K562 (cell line): Measurements from ENCODE around the gene SGMS1. TPM values are rescaled to one million over a fixed set of nuclear protein-coding genes. Genes with fewer than 3 reads are reported as not detected.

Experiments used
- CHD2 ChIP-seq: IDR thresholded peaks from 2 replicates; pipeline ENCODE4 v1.6.1; 2011; ENCODE audit warnings: low read depth, low read length
- CSDE1 ChIP-seq, 2 experiments: fragments of 450-650 bp; IDR thresholded peaks; 2 replicates each; pipeline ENCODE4 v1.6.1; 2016; ENCODE audit warnings: mild to moderate bottlenecking in 1 of 2
- CUX1 ChIP-seq: fragments of 200-800 bp; sonication (Bioruptor generic); IDR thresholded peaks from 2 replicates; pipeline ENCODE4 v1.6.1; 2016; ENCODE audit warnings: missing genetic modification characterization, missing compliant biosample characterization
- DACH1 ChIP-seq: fragments of 450-650 bp; IDR thresholded peaks from 2 replicates; pipeline ENCODE4 v1.6.1; 2018; ENCODE audit not compliant: partially characterized antibody
- ERF ChIP-seq: fragments of 450-650 bp; formaldehyde crosslinking; IDR thresholded peaks from 2 replicates; pipeline ENCODE4 v1.4.0; 2020; ENCODE audit warnings: mild to moderate bottlenecking, mixed read lengths
- FOSL1 ChIP-seq: fragments of 200-800 bp; sonication (Bioruptor generic); conservative IDR thresholded peaks from 2 replicates; pipeline ENCODE4 v1.6.1; 2016; ENCODE audit warnings: missing genetic modification characterization, missing compliant biosample characterization
- FOXA3 ChIP-seq, 2 experiments: fragments of 450-650 bp in 1 of 2; sonication (generic) in 1 of 2; formaldehyde crosslinking; IDR thresholded peaks in 1 of 2; conservative IDR thresholded peaks in 1 of 2; 2 replicates each; pipeline versions ENCODE4 v1.4.0 to v1.8.0; 2020 to 2022; ENCODE audit warnings: mild to moderate bottlenecking in 2 of 2, missing genetic modification reagents in 1 of 2
- HNRNPH1 ChIP-seq: fragments of 200-400 bp; formaldehyde crosslinking; optimal IDR thresholded peaks from 2 replicates; pipeline ENCODE3; 2017; ENCODE audit warnings: low read depth, mild to moderate bottlenecking, low read length, moderate library complexity
- HNRNPLL ChIP-seq: fragments of 200-400 bp; formaldehyde crosslinking; IDR thresholded peaks from 2 replicates; pipeline ENCODE4 v1.6.1; 2017; ENCODE audit warnings: low read length, low read depth, mild to moderate bottlenecking; ENCODE audit not compliant: poor library complexity, severe bottlenecking
- KAT2B ChIP-seq: IDR thresholded peaks from one replicate; pipeline ENCODE4 v1.6.1; 2012; ENCODE audit warnings: low read depth, mild to moderate bottlenecking, control low read depth, inconsistent platforms, low read length, moderate library complexity
- KHSRP ChIP-seq: fragments of 450-650 bp; IDR thresholded peaks from 2 replicates; pipeline ENCODE4 v1.6.1; 2017
- MCM2 ChIP-seq: fragments of 450-650 bp; IDR thresholded peaks from 2 replicates; pipeline ENCODE4 v1.6.1; 2017; ENCODE audit warnings: low read depth, mild to moderate bottlenecking
- NFIC ChIP-seq: fragments of 450-650 bp; IDR thresholded peaks from 2 replicates; pipeline ENCODE4 v1.6.1; 2017; ENCODE audit warnings: mild to moderate bottlenecking, inconsistent platforms
- RBM17 ChIP-seq: fragments of 200-400 bp; formaldehyde crosslinking; IDR thresholded peaks from 2 replicates; pipeline ENCODE4 v1.6.1; 2017; ENCODE audit warnings: low read depth, mild to moderate bottlenecking, low read length, borderline replicate concordance
- TCF7 ChIP-seq: sonication (generic); IDR thresholded peaks from 2 replicates; pipeline ENCODE4 v1.6.1; 2016; ENCODE audit warnings: antibody characterized with exemption, borderline replicate concordance
- ZNF140 ChIP-seq: fragments of 250-450 bp; sonication (Bioruptor Pico); IDR thresholded peaks from 2 replicates; pipeline ENCODE4 v1.8.0; 2021; ENCODE audit warnings: moderate library complexity, mild to moderate bottlenecking, inconsistent platforms
- ZNF197 ChIP-seq: fragments of 200-800 bp; sonication (Bioruptor generic); IDR thresholded peaks from 2 replicates; pipeline ENCODE4 v1.6.1; 2016; ENCODE audit warnings: low read depth, missing genetic modification characterization, missing compliant biosample characterization
- ZNF217 ChIP-seq: sonication (generic); formaldehyde crosslinking; IDR thresholded peaks from 2 replicates; pipeline ENCODE4 v1.8.0; 2022; ENCODE audit warnings: mild to moderate bottlenecking, missing genetic modification reagents
- polyA plus RNA-seq, 8 experiments: library from polyadenylated mRNA; depleted of rRNA in 4 of 8; stranded (reverse) in 5 of 8; unstranded in 3 of 8; fragments of >200 nt; fragmentation: Nextera tagmentation in 2 of 8; fragmentation: Illumina TruSeq in 1 of 8; extraction: Ambion mirVana in 2 of 8; extraction: Trizol in 1 of 8; gene quantifications; 2 replicates each; pipeline versions ENCODE4 v1.2.1 to v1.2.3, GENCODE V29; 2011 to 2014; ENCODE audit warnings: inconsistent platforms in 1 of 8, missing spikeins in 1 of 8
- total RNA-seq, 7 experiments: library from RNA; depleted of rRNA in 6 of 7; stranded (reverse); fragments of >200 nt in 6 of 7; fragmentation: Illumina TruSeq in 2 of 7; extraction: Trizol in 2 of 7; gene quantifications; 2 replicates each; pipeline versions ENCODE4 v1.2.1 to v1.2.3, GENCODE V29; 2011 to 2021; ENCODE audit warnings: low replicate concordance in 1 of 7
- TF ChIP-seq, protein P1 (sequence below): sonication (generic); formaldehyde crosslinking; IDR thresholded peaks from 2 replicates; pipeline ENCODE4 v1.8.0; 2022; ENCODE audit warnings: mild to moderate bottlenecking, missing genetic modification reagents, borderline replicate concordance
- TF ChIP-seq, protein P2 (sequence below): fragments of 450-650 bp; conservative IDR thresholded peaks from 2 replicates; pipeline ENCODE4 v1.6.1; 2016; ENCODE audit warnings: missing genetic modification characterization, low read depth, mild to moderate bottlenecking, control low read depth, missing compliant biosample characterization

SGMS1 gene
- total and polyA plus RNA-seq, 9 of the 15 experiments (the other 6 are each of a cell fraction or from before 2014, with no cell fraction given), result 22.6 to 232 (median 82.2) TPM

DNA sequence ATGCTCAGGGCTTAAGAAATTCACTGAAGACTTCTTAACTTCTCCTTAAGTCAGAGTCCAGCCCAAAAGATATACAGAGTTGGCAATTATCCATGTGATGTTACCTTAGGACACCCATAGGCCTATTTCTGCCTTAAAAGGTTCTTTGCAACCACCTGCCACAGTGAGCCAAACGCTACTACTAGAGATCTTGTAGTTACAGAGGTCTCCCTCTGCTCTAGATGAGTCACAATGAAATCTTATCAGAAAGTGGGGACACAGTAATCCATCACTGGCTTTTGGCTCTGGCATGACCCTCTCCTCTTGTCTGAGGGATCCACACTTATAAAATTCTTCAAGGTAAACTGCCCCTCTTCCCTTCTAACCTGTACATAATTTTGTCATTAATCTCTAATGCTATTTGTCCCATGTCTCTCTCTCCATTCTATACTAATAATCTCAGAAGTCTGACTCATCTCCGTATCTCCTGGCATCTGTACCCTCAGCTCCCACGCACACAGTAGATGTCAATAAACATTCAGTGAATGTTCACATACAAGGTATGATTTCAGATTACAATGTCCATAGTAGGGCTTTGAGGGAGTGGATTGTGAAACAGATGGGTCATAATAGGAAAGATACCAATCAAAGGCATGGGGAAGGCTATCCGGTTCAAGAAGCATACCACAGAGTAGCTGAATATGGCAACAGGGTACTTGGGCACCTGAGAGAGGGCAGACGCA lies 112.1 kb downstream of the SGMS1 start (continued):
- TF ChIP-seq ERF (CRISPR knock-in tag) (no peak), ZNF140 (CRISPR knock-in tag) (no peak), HNRNPLL (no peak), CHD2 (no peak), CSDE1 (IDR thresholded peaks at IDR 0.05) (no peak), RBM17 (no peak), ZNF197 (CRISPR knock-in tag) (no peak), NFIC (peak; percentile 41; the same call in 1 of the 2 replicates), FOSL1 (tag) (peak; percentile 98), KHSRP (no peak), DACH1 (peak; percentile 66), KAT2B (no peak), ZNF217 (no peak), FOXA3 (CRISPR knock-in tag; conservative IDR thresholded peaks at IDR 0.05 in 1 of 2, IDR thresholded peaks at IDR 0.05 in 1 of 2) (0 out of 4 replicates have a peak, but pooled peaks of 1 of the 2 experiments have one; percentile 49), CUX1 (CRISPR knock-in tag) (no peak), HNRNPH1 (no peak), MCM2 (no peak), TCF7 (no peak)
- TF ChIP-seq, protein P1, sequence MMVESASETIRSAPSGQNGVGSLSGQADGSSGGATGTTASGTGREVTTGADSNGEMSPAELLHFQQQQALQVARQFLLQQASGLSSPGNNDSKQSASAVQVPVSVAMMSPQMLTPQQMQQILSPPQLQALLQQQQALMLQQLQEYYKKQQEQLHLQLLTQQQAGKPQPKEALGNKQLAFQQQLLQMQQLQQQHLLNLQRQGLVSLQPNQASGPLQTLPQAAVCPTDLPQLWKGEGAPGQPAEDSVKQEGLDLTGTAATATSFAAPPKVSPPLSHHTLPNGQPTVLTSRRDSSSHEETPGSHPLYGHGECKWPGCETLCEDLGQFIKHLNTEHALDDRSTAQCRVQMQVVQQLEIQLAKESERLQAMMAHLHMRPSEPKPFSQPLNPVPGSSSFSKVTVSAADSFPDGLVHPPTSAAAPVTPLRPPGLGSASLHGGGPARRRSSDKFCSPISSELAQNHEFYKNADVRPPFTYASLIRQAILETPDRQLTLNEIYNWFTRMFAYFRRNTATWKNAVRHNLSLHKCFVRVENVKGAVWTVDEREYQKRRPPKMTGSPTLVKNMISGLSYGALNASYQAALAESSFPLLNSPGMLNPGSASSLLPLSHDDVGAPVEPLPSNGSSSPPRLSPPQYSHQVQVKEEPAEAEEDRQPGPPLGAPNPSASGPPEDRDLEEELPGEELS (CRISPR knock-in tag), result no peak
- TF ChIP-seq, protein P2, sequence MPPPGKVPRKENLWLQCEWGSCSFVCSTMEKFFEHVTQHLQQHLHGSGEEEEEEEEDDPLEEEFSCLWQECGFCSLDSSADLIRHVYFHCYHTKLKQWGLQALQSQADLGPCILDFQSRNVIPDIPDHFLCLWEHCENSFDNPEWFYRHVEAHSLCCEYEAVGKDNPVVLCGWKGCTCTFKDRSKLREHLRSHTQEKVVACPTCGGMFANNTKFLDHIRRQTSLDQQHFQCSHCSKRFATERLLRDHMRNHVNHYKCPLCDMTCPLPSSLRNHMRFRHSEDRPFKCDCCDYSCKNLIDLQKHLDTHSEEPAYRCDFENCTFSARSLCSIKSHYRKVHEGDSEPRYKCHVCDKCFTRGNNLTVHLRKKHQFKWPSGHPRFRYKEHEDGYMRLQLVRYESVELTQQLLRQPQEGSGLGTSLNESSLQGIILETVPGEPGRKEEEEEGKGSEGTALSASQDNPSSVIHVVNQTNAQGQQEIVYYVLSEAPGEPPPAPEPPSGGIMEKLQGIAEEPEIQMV, result no peak
